Naive thymus-derived CD4-positive, alpha-beta T cell (primary cell): ENCODE data around the gene DNAH2. TPM values are rescaled to one million over a fixed set of nuclear protein-coding genes. Genes with fewer than 3 reads are reported as not detected.

Source experiments
- ATAC-seq: fragments of 150-1000 bp; cut with Tn5 transposase; 2 replicates; pipeline ENCODE4 v1.10.0; 2021; ENCODE audit warnings: mild to moderate bottlenecking, moderate library complexity
- CTCF ChIA-PET: fragments of 350-600 bp; sonication (Branson Sonifier 250); formaldehyde crosslinking; loops from one replicate; lab custom pipeline; 2021; ENCODE audit warnings: antibody characterized with exemption; lab: Charles Lee
- POLR2A ChIA-PET: fragments of 350-600 bp; sonication (Branson Sonifier 250); formaldehyde crosslinking; loops from one replicate; lab custom pipeline; 2021; ENCODE audit warnings: antibody characterized with exemption, inconsistent platforms; lab: Charles Lee
- DNase-seq, 9 donors: peaks; one replicate each; pipeline versions ENCODE4 v3.0.0 to v3.0.0-alpha.2; 2020 to 2022; ENCODE audit warnings: mixed read lengths in 1 of 9
- H3K27ac ChIP-seq: one replicate; pipeline ENCODE4 v1.7.0; 2013; ENCODE audit warnings: mild to moderate bottlenecking, low read depth, low read length, moderate library complexity
- H3K27me3 ChIP-seq, 2 donors: one replicate each; pipeline ENCODE4 v1.7.0; 2013; ENCODE audit warnings: low read length in 2 of 2, mild to moderate bottlenecking in 2 of 2, moderate library complexity in 2 of 2; ENCODE audit not compliant: control insufficient read depth in 2 of 2, insufficient read depth in 2 of 2
- H3K36me3 ChIP-seq, 3 experiments: 1 replicate in 2 of 3; 2 replicates in 1 of 3; pipeline ENCODE4 v1.7.0; 2013; ENCODE audit warnings: low read length in 3 of 3, mild to moderate bottlenecking in 3 of 3, moderate library complexity in 1 of 3; ENCODE audit not compliant: insufficient read depth in 3 of 3, control insufficient read depth in 2 of 3
- H3K4me1 ChIP-seq, 2 donors: one replicate each; pipeline ENCODE4 v1.7.0; 2013; ENCODE audit warnings: low read length in 2 of 2, mild to moderate bottlenecking in 2 of 2, moderate library complexity in 1 of 2; ENCODE audit not compliant: control insufficient read depth in 2 of 2, insufficient read depth in 2 of 2
- H3K4me3 ChIP-seq: 2 replicates; pipeline ENCODE4 v1.7.0; 2013; ENCODE audit warnings: mild to moderate bottlenecking, low read length
- H3K9me3 ChIP-seq, 3 experiments: 1 replicate in 2 of 3; 2 replicates in 1 of 3; pipeline ENCODE4 v1.7.0; 2013; ENCODE audit warnings: low read length in 3 of 3; ENCODE audit not compliant: control insufficient read depth in 2 of 3
- H3K27ac Mint-ChIP-seq, 9 donors: one replicate each; pipeline ENCODE4 v1.8.0; 2020 to 2022; ENCODE audit warnings: mixed read lengths in 9 of 9, mild to moderate bottlenecking in 8 of 9, moderate library complexity in 5 of 9, inconsistent platforms in 2 of 9
- H3K27me3 Mint-ChIP-seq, 5 donors: one replicate each; pipeline ENCODE4 v1.8.0; 2021 to 2022; ENCODE audit warnings: mixed read lengths in 5 of 5, mild to moderate bottlenecking in 1 of 5
- H3K36me3 Mint-ChIP-seq, 5 donors: one replicate each; pipeline ENCODE4 v1.8.0; 2020 to 2022; ENCODE audit warnings: mixed read lengths in 5 of 5, mild to moderate bottlenecking in 3 of 5, inconsistent platforms in 1 of 5
- H3K4me1 Mint-ChIP-seq, 7 donors: one replicate each; pipeline ENCODE4 v1.8.0; 2020 to 2022; ENCODE audit warnings: mixed read lengths in 7 of 7, mild to moderate bottlenecking in 3 of 7, inconsistent platforms in 1 of 7
- H3K4me3 Mint-ChIP-seq, 10 donors: one replicate each; pipeline ENCODE4 v1.8.0; 2020 to 2022; ENCODE audit warnings: mild to moderate bottlenecking in 10 of 10, mixed read lengths in 10 of 10, moderate library complexity in 6 of 10, inconsistent platforms in 2 of 10
- H3K9me3 Mint-ChIP-seq, 11 donors: one replicate each; pipeline ENCODE4 v1.8.0; 2020 to 2022; ENCODE audit warnings: mixed read lengths in 11 of 11, mild to moderate bottlenecking in 4 of 11, inconsistent platforms in 1 of 11, moderate library complexity in 1 of 11
- intact Hi-C, 2 donors: fragments of 100-400 bp; cut with micrococcal nuclease; formaldehyde crosslinking; loops; one replicate each; pipeline ENCODE4 v1.15.1; 2023
- polyA plus RNA-seq, 2 donors: library from polyadenylated mRNA; unstranded; fragments of 300-500 nt; fragmentation: Illumina TruSeq; gene quantifications; one replicate each; pipeline ENCODE4 v1.2.3, GENCODE V29; 2021
- total RNA-seq, 6 experiments: library from RNA in 5 of 6; stranded (reverse) in 5 of 6; gene quantifications; 1 replicate in 5 of 6; 2 replicates in 1 of 6; pipeline ENCODE4 v1.2.3 and lab custom pipeline; 2021 to 2026

The DNAH2 gene
- total and polyA plus RNA-seq, 7 experiments from 2014 or later = 0.03 TPM; not detected in 6

GRCh38 chr17:7729816-7730215, 12.3 kb downstream of the DNAH2 start:
- Histone ChIP-seq H3K36me3 (no peaks in the 10 kb centered on the region), H3K27me3 (no peaks in the 10 kb centered on the region), H3K27ac (no peak overlapping the region), H3K4me3 (no peak overlapping the region), H3K9me3 (no peaks in the 10 kb centered on the region), H3K4me1 (no peaks in the 10 kb centered on the region)
- DNase-seq (no peak), ATAC-seq (peak; percentile 37)
- no peak overlapping the region for H3K27ac Mint-ChIP-seq
- H3K9me3 Mint-ChIP-seq = no peaks in the 10 kb centered on the region
- no peaks in the 10 kb centered on the region for H3K36me3 Mint-ChIP-seq
- peaks cover 8 to 26% (median 13%) of the 10 kb centered on the region in 5 donors for H3K27me3 Mint-ChIP-seq
- CTCF ChIA-PET = interaction anchor here (0.6 kb wide), 1 partner anchor 259 kb away, joined by 3 read pairs; no protein-coding TSS in a partner anchor
- no peak overlapping the region for H3K4me3 Mint-ChIP-seq
- no peaks in the 10 kb centered on the region for H3K4me1 Mint-ChIP-seq
- POLR2A ChIA-PET = interaction anchor here (0.6 kb wide), 1 partner anchor 8 kb away, joined by 4 read pairs; no protein-coding TSS in a partner anchor
- intact Hi-C loops = no loop called here

- no peak overlapping the region for H3K27ac ChIP-seq
- no peaks in the 10 kb centered on the region for H3K4me1 ChIP-seq
- POLR2A ChIA-PET = no interaction called here
- no peak overlapping the region for H3K4me3 ChIP-seq
- no peak for ATAC-seq
- intact Hi-C loops = no loop called here
- no peaks in the 10 kb centered on the region for H3K27me3 ChIP-seq
- no peaks in the 10 kb centered on the region for H3K36me3 ChIP-seq
- no peak overlapping the region for H3K27ac Mint-ChIP-seq
- no peaks in the 10 kb centered on the region for H3K9me3 ChIP-seq
- peaks cover 0 to 42% (median 6%) of the 10 kb centered on the region in 5 donors for H3K27me3 Mint-ChIP-seq
- no peaks in the 10 kb centered on the region for H3K4me1 Mint-ChIP-seq
- H3K4me3 Mint-ChIP-seq = no peak overlapping the region
- no peaks in the 10 kb centered on the region for H3K9me3 Mint-ChIP-seq
- no peak for DNase-seq
- CTCF ChIA-PET = no interaction called here
- no peaks in the 10 kb centered on the region for H3K36me3 Mint-ChIP-seq
These were observed 15.5 kb downstream of the DNAH2 start for GRCh38 chr17:7732981-7733539.

- intact Hi-C loops = no loop called here
- ChIA-PET CTCF (no interaction called here), POLR2A (no interaction called here)
- no peaks in the 10 kb centered on the region for H3K4me1 ChIP-seq
- no peaks in the 10 kb centered on the region for H3K9me3 Mint-ChIP-seq
- no peak overlapping the region for H3K27ac Mint-ChIP-seq
- no peaks in the 10 kb centered on the region for H3K36me3 ChIP-seq
- no peak overlapping the region for H3K4me3 Mint-ChIP-seq
- no peak overlapping the region for H3K27ac ChIP-seq
- no peak overlapping the region for H3K4me3 ChIP-seq
- no peaks in the 10 kb centered on the region for H3K9me3 ChIP-seq
- no peaks in the 10 kb centered on the region for H3K27me3 ChIP-seq
- no peaks in the 10 kb centered on the region for H3K36me3 Mint-ChIP-seq
- no peak for DNase-seq
- peaks cover 13 to 40% (median 28%) of the 10 kb centered on the region in 5 donors for H3K27me3 Mint-ChIP-seq
- H3K4me1 Mint-ChIP-seq = peaks cover 0 to 6% (median 0%) of the 10 kb centered on the region in 7 donors
- no peak for ATAC-seq
These were observed 20.1 kb downstream of the DNAH2 start for GRCh38 chr17:7737601-7738000.

- peaks cover 0 to 6% (median 0%) of the 10 kb centered on the region in 7 donors for H3K4me1 Mint-ChIP-seq
- DNase-seq = no peak
These were observed 22.2 kb downstream of the DNAH2 start for GRCh38 chr17:7739746-7740145.

DNA sequence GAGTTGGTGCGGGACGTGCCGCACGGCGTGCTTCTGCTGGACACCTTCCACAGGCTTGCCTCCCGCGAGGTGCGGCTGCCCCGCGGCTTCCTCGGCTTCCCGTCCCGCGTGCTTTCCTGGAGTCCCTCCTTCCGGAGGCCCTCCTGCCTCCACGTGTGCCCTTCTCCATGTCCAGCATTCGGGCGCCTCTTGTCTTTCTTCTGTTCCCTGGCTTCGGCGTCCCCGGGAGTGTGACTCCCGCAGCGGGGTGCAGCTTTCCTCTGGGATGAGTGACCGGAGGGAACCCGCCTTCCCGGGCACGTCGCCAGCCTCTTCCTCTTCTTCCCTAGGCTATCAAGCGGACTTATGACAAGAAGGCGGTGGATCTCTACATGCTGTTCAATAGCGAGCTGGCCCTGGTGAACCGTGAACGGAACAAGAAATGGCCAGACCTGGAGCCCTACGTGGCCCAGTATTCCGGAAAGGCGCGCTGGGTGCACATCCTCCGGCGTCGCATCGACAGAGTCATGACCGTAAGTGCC, 23.0 kb downstream of the DNAH2 start:
- H3K4me1 ChIP-seq = no peaks in the 10 kb centered on the region
- H3K4me3 ChIP-seq = no peak overlapping the region
- Mint-ChIP-seq H3K4me1 (peaks cover 0 to 6% (median 0%) of the 10 kb centered on the region in 7 donors), H3K27me3 (peaks cover 7 to 33% (median 27%) of the 10 kb centered on the region in 5 donors), H3K27ac (no peak overlapping the region), H3K36me3 (no peaks in the 10 kb centered on the region), H3K9me3 (peaks cover 0 to 1% (median 0%) of the 10 kb centered on the region in 11 donors), H3K4me3 (peak overlapping the region in 2 of 10 donors; percentile 59 to 67)
- H3K9me3 ChIP-seq = no peaks in the 10 kb centered on the region
- no peaks in the 10 kb centered on the region for H3K27me3 ChIP-seq
- ChIA-PET POLR2A (no interaction called here), CTCF (no interaction called here)
- no peaks in the 10 kb centered on the region for H3K36me3 ChIP-seq
- H3K27ac ChIP-seq = no peak overlapping the region
- ATAC-seq = no peak
- intact Hi-C loops = loop anchor here in 1 of 2 donors (10.0 kb wide), 1 partner anchor 84 kb away; no protein-coding TSS in a partner anchor
- no peak for DNase-seq

More at GRCh38 chr17:7739746-7740145, 22.2 kb downstream of the DNAH2 start:
- ChIA-PET POLR2A (no interaction called here), CTCF (no interaction called here)
- H3K36me3 ChIP-seq = no peaks in the 10 kb centered on the region
- intact Hi-C loops = loop anchor here in 1 of 2 donors (10.0 kb wide), 1 partner anchor 85 kb away; no protein-coding TSS in a partner anchor
- H3K9me3 ChIP-seq = no peaks in the 10 kb centered on the region
- no peaks in the 10 kb centered on the region for H3K27me3 ChIP-seq
- Mint-ChIP-seq H3K9me3 (peaks cover 0 to 1% (median 0%) of the 10 kb centered on the region in 11 donors), H3K27ac (no peak overlapping the region), H3K36me3 (no peaks in the 10 kb centered on the region), H3K27me3 (peaks cover 7 to 33% (median 27%) of the 10 kb centered on the region in 5 donors), H3K4me3 (no peak overlapping the region)
- H3K4me1 ChIP-seq = no peaks in the 10 kb centered on the region
- H3K4me3 ChIP-seq = no peak overlapping the region
- no peak overlapping the region for H3K27ac ChIP-seq
- ATAC-seq = no peak

- H3K27ac ChIP-seq = no peak overlapping the region
- no peaks in the 10 kb centered on the region for H3K4me1 ChIP-seq
- ATAC-seq = no peak
- H3K4me1 Mint-ChIP-seq = peaks cover 0 to 6% (median 0%) of the 10 kb centered on the region in 7 donors
- CTCF ChIA-PET = interaction anchor here (0.6 to 1.9 kb wide), 8 partner anchors 90 to 337 kb away, joined by 3 to 7 read pairs (median 4); partner anchors contain the start of gene NAA38
- peaks cover 7 to 27% (median 23%) of the 10 kb centered on the region in 5 donors for H3K27me3 Mint-ChIP-seq
- H3K9me3 Mint-ChIP-seq = peaks cover 0 to 1% (median 0%) of the 10 kb centered on the region in 11 donors
- H3K9me3 ChIP-seq = no peaks in the 10 kb centered on the region
- DNase-seq = no peak
- intact Hi-C loops = loop anchor here (1.0 to 10.0 kb wide), 8 partner anchors 82 to 315 kb away; partner anchors contain the start of gene NAA38 (in 1 of the 2)
- no peak overlapping the region for H3K4me3 Mint-ChIP-seq
- H3K27me3 ChIP-seq = no peaks in the 10 kb centered on the region
- no peaks in the 10 kb centered on the region for H3K36me3 ChIP-seq
- no peak overlapping the region for H3K4me3 ChIP-seq
- no peaks in the 10 kb centered on the region for H3K36me3 Mint-ChIP-seq
- H3K27ac Mint-ChIP-seq = peak overlapping the region in 1 of 9 donors; percentile 14
- POLR2A ChIA-PET = no interaction called here
These were observed 25.2 kb downstream of the DNAH2 start for GRCh38 chr17:7742729-7743128.
